ENCODE results near the gene WNK2. TPM values are rescaled to one million over a fixed set of nuclear protein-coding genes. Genes with fewer than 3 reads are reported as not detected.

The WNK2 gene
- total and polyA plus RNA-seq, 2 experiments from 2014 or later = 34.5 to 92.2 TPM

DNA sequence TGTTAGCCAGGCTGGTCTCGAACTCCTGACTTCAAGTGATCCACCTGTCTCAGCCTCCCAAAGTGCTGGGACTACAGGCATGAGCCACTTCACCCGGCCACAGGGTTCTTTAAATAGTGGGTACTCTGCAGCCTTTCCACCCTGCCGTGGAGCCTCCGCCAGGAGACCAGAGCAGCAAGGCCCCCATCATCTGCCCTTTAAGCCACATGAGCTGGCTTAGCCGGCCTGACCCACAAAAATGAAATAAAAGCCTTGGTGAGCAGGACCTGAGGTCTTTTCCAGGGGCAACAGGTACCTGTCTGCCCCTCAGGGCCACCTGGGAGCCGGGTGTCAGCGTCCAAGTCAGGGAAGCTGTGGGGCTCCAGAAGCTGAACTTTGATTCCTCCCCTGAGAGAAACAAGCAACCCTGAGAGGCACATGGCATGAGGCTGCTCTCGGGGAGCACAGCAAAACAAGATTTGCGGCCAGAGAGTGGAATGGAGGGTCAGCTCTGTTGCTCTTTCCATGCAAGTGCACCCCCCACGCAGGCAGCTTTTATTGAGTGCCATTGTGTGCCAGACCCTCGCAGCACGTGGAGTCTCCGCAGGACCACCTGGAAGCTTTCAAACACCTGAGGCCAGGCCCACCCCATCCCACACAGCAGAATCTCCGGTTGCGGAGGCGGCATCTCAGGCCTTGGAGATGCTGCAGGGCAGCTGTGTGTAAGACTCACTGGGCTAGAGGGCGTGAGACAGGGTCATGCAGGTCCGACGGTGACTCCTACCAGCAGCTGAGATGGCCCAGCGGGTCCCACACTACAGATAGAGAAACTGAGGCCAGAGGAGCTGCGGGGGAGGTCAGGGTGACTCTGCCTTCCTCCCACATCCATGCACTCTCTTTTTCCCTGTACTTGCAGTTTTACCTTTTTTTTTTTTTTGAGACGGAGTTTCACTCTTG lies 4.8 kb upstream of the WNK2 start:
- no peak overlapping the region for H3K27ac ChIP-seq
- H3K4me1 ChIP-seq (ENCODE audit: low read depth) = peaks cover under 1% of the 10 kb centered on the region
- no peak for TF ChIP-seq CTCF (IDR thresholded peaks at IDR 0.05; ENCODE audit: low read depth, low read length)
- no peak overlapping the region for H3K4me3 ChIP-seq
- DNase-seq (ENCODE audit: low read depth in 1 of 2, low spot score in 1 of 2) = no peak
- H3K36me3 ChIP-seq = no peaks in the 10 kb centered on the region
- no peaks in the 10 kb centered on the region for H3K9me3 ChIP-seq (ENCODE audit: low read depth)
- H3K27me3 ChIP-seq = peaks cover 23% of the 10 kb centered on the region

GRCh38 chr9:93180938-93181337 lies 3.0 kb upstream of the WNK2 start:
- H3K27me3 ChIP-seq = peaks cover 23% of the 10 kb centered on the region
- no peaks in the 10 kb centered on the region for H3K36me3 ChIP-seq
- no peak overlapping the region for H3K4me3 ChIP-seq
- no peak overlapping the region for H3K27ac ChIP-seq
- no peak for TF ChIP-seq CTCF (IDR thresholded peaks at IDR 0.05; ENCODE audit: low read depth, low read length)
- no peaks in the 10 kb centered on the region for H3K9me3 ChIP-seq (ENCODE audit: low read depth)
- H3K4me1 ChIP-seq (ENCODE audit: low read depth) = peaks cover 8% of the 10 kb centered on the region
- no peak for DNase-seq (ENCODE audit: low read depth in 1 of 2, low spot score in 1 of 2)

DNA sequence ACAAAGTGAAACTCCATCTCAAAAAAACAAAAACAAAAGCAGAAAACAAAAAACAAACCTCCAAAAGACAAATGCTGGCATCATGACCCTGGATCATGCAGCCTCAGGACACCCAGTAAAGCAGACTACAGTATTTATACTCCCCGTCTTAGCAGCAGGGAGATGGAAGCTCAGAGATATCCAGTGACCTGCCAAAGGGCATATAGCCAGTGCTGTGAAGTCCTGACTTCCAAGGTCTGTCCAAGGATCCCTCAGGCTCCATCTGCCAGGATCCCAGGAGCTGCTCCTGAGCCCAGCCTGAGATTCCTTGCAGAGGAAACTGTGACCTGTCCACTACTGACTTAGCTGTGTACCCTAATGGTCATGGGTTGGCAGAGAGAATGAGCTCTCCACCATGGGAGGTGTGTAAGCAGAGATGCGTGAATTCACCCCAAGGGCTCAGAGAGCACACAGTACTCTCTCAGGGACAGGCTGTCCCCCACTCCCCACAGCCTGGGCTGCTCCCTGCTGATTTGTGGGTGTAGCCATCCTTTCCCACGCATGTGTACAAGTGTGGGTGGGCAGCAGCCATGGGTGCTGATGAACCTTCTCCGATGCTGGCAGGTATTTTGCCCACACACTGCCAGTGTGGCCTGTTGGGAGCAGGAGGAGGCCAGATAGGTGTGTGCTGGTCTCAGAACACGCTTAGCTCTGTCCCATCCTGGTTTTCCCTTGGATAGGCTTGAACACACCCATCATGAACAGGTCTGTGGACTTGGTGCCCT lies 2.1 kb upstream of the WNK2 start:
- DNase-seq (ENCODE audit: low read depth in 1 of 2, low spot score in 1 of 2) = no peak
- no peak for TF ChIP-seq CTCF (IDR thresholded peaks at IDR 0.05; ENCODE audit: low read depth, low read length)
- Histone ChIP-seq H3K27ac (no peak overlapping the region), H3K27me3 (peaks cover 23% of the 10 kb centered on the region), H3K36me3 (no peaks in the 10 kb centered on the region), H3K4me1 (ENCODE audit: low read depth) (peaks cover 17% of the 10 kb centered on the region), H3K9me3 (ENCODE audit: low read depth) (no peaks in the 10 kb centered on the region), H3K4me3 (no peak overlapping the region)

DNA sequence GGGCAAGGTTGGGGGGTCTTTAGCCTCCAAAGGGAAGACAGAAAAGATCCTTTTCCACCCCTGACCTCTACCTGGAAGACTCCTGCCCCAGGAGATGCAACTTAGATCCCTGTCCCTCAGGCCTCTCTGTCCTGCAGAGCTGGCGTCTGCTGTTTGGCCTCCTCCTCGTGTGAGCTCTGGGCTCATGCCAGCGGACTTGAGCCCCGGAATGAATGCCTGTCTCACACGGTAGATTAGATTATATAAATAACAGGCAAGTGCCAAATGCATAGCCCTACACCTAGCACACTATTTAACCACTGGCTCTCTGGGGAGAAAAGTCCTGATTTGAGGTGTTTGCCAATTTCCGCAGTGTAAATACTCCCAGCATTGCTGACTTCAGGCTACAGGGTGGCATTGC lies 1.4 kb upstream of the WNK2 start:
- peaks cover 24% of the 10 kb centered on the region for H3K4me1 ChIP-seq (ENCODE audit: low read depth)

More for the DNA sequence above, 1.4 kb upstream of the WNK2 start:
- no peaks in the 10 kb centered on the region for H3K36me3 ChIP-seq
- H3K4me3 ChIP-seq = no peak overlapping the region
- no peak overlapping the region for H3K27ac ChIP-seq
- H3K9me3 ChIP-seq (ENCODE audit: low read depth) = no peaks in the 10 kb centered on the region
- no peak for TF ChIP-seq CTCF (IDR thresholded peaks at IDR 0.05; ENCODE audit: low read depth, low read length)
- no peak for DNase-seq (ENCODE audit: low read depth in 1 of 2, low spot score in 1 of 2)
- H3K27me3 ChIP-seq = peaks cover 23% of the 10 kb centered on the region

Measured in cardiac muscle cell (in vitro differentiated cells and primary cell).